Mammary epithelial cell (primary cell): ENCODE results near the gene SYT17.

Experiments
- CTCF ChIP-seq, 2 donors: IDR thresholded peaks in 1 of 2; conservative IDR thresholded peaks in 1 of 2; 2 replicates each; pipeline ENCODE4 v1.5.1; 2011 to 2012; ENCODE audit warnings: inconsistent platforms in 2 of 2, low read length in 2 of 2, mild to moderate bottlenecking in 2 of 2, control low read depth in 1 of 2, low read depth in 1 of 2; ENCODE audit not compliant: insufficient read depth in 1 of 2; ENCODE audit errors: extremely low read depth in 1 of 2
- EZH2 ChIP-seq: IDR thresholded peaks from 2 replicates; pipeline ENCODE4 v1.6.1; 2012; ENCODE audit warnings: low read length, inconsistent platforms, borderline replicate concordance

- no peak for TF ChIP-seq CTCF (conservative IDR thresholded peaks at IDR 0.05 in 1 of 2, IDR thresholded peaks at IDR 0.05 in 1 of 2; ENCODE audit: extremely low read depth in 1 of 2, insufficient read depth in 1 of 2, low read depth in 1 of 2, low read length in 2 of 2)
- no peak for TF ChIP-seq EZH2
Observed at GRCh38 chr16:19130852-19131824, 36.9 kb upstream of the SYT17 start.
